HepG2 (cell line): Measurements from ENCODE around the gene GATC. TPM values are rescaled to one million over a fixed set of nuclear protein-coding genes. Genes with fewer than 3 reads are reported as not detected.

ENCODE experiments used
- HNRNPK ChIP-seq: fragments of 200-400 bp; formaldehyde crosslinking; IDR thresholded peaks from 2 replicates; pipeline ENCODE4 v1.6.1; 2018; ENCODE audit warnings: low read length, low read depth, moderate library complexity, mild to moderate bottlenecking; ENCODE audit not compliant: poor library complexity, severe bottlenecking
- PAXIP1 ChIP-seq: sonication (generic); formaldehyde crosslinking; conservative IDR thresholded peaks from 2 replicates; pipeline ENCODE4 v1.4.0; 2020; ENCODE audit warnings: mild to moderate bottlenecking, missing genetic modification reagents, moderate library complexity
- RARG ChIP-seq: sonication (generic); formaldehyde crosslinking; IDR thresholded peaks from 2 replicates; pipeline ENCODE4 v1.4.0; 2020; ENCODE audit warnings: low read depth, mild to moderate bottlenecking, missing genetic modification reagents
- RBFOX2 ChIP-seq: fragments of 200-400 bp; formaldehyde crosslinking; IDR thresholded peaks from 2 replicates; pipeline ENCODE4 v1.6.1; 2017; ENCODE audit warnings: low read depth, mild to moderate bottlenecking, low read length
- THAP9 ChIP-seq: sonication (generic); formaldehyde crosslinking; IDR thresholded peaks from 2 replicates; pipeline ENCODE4; 2020; ENCODE audit warnings: missing genetic modification reagents, mild to moderate bottlenecking, borderline replicate concordance
- ZNF18 ChIP-seq: sonication (generic); formaldehyde crosslinking; IDR thresholded peaks from 2 replicates; pipeline ENCODE4 v1.8.0; 2022; ENCODE audit warnings: mild to moderate bottlenecking, missing genetic modification reagents; ENCODE audit not compliant: insufficient replicate concordance
- ZNF224 ChIP-seq: sonication (generic); formaldehyde crosslinking; IDR thresholded peaks from 2 replicates; pipeline ENCODE4 v1.5.0; 2020; ENCODE audit warnings: mild to moderate bottlenecking, missing genetic modification reagents
- ZNF33B ChIP-seq: sonication (generic); formaldehyde crosslinking; IDR thresholded peaks from 2 replicates; pipeline ENCODE4 v1.5.1; 2020; ENCODE audit warnings: mild to moderate bottlenecking, missing genetic modification reagents
- ZNF44 ChIP-seq: sonication (generic); formaldehyde crosslinking; IDR thresholded peaks from 2 replicates; pipeline ENCODE4 v1.5.1; 2020; ENCODE audit warnings: mild to moderate bottlenecking, missing genetic modification reagents
- ZNF564 ChIP-seq: sonication (generic); formaldehyde crosslinking; IDR thresholded peaks from 2 replicates; pipeline ENCODE4 v1.8.1; 2023; ENCODE audit warnings: mild to moderate bottlenecking, missing genetic modification reagents
- ZNF646 ChIP-seq: sonication (generic); formaldehyde crosslinking; IDR thresholded peaks from 2 replicates; pipeline ENCODE4 v1.9.0; 2021; ENCODE audit warnings: mild to moderate bottlenecking, missing genetic modification reagents
- ZNF772 ChIP-seq: sonication (generic); formaldehyde crosslinking; IDR thresholded peaks from 2 replicates; pipeline ENCODE4 v1.5.0; 2020; ENCODE audit warnings: mild to moderate bottlenecking, missing genetic modification reagents
- polyA plus RNA-seq, 8 experiments: library from polyadenylated mRNA; depleted of rRNA in 3 of 8; stranded (reverse) in 7 of 8; unstranded in 1 of 8; fragments of >200 nt; fragmentation: Illumina TruSeq in 4 of 8; extraction: Trizol in 4 of 8; gene quantifications; 2 replicates each; pipeline versions ENCODE4 v1.2.1 to v1.2.3, GENCODE V29; 2011 to 2016; ENCODE audit warnings: low read depth in 4 of 8, missing spikeins in 1 of 8, mixed read lengths in 1 of 8; ENCODE audit not compliant: insufficient read depth in 1 of 8
- total RNA-seq, 5 experiments: library from RNA; depleted of rRNA; stranded (reverse); fragments of >200 nt; fragmentation: Illumina TruSeq; extraction: Trizol; gene quantifications; 2 replicates each; pipeline ENCODE4 v1.2.3, GENCODE V29; 2016; ENCODE audit warnings: low read depth in 1 of 5

The GATC gene
- total and polyA plus RNA-seq, 2 of the 13 experiments (the other 11 are each of a cell fraction or from before 2014, with no cell fraction given): 17.7 to 29.7 TPM

- TF ChIP-seq ZNF44 (CRISPR knock-in tag) (peak; percentile 91; the same call in 1 of the 2 replicates), RARG (CRISPR knock-in tag) (no peak), ZNF224 (CRISPR knock-in tag) (peak; percentile 68), RBFOX2 (peak; percentile 99), PAXIP1 (CRISPR knock-in tag) (peak; percentile 60), HNRNPK (peak; percentile 38), ZNF646 (no peak; the same call in 1 of the 2 replicates), ZNF564 (peak; percentile 57), ZNF18 (CRISPR knock-in tag) (peak; percentile 50), ZNF33B (CRISPR knock-in tag) (0 out of 2 replicates have a peak, but pooled peaks have one; percentile 65), THAP9 (CRISPR knock-in tag) (peak; percentile 99), ZNF772 (CRISPR knock-in tag) (peak; percentile 97)
These were observed at the start of gene GATC, which contains the start of gene TRIAP1 (continued) for GRCh38 chr12:120445911-120446843.
